RPMI7951 (cell line): Measurements from ENCODE around the gene MMD2. TPM values are rescaled to one million over a fixed set of nuclear protein-coding genes. Genes with fewer than 3 reads are reported as not detected.

ENCODE experiments used
- DNase-seq: peaks from one replicate; pipeline ENCODE4 v3.0.0-alpha.2; 2012; ENCODE audit warnings: low read depth
- total RNA-seq: library from RNA; depleted of rRNA; stranded (reverse); fragments of >200 nt; shearing (Covaris generic); gene quantifications from 2 replicates; pipeline ENCODE4 v1.2.3, GENCODE V29; 2014

The MMD2 gene
- total RNA-seq, 1 experiment from 2014 or later, result not detected

GRCh38 chr7:4959306-4959705 is 319 bp upstream of the MMD2 start:
- no peak for DNase-seq

GRCh38 chr7:4957847-4958476 is 1.0 kb downstream of the MMD2 start:
- DNase-seq, result no peak

- DNase-seq, result peak; percentile 36
These were observed 6.9 kb downstream of the MMD2 start for GRCh38 chr7:4951903-4952636.

- DNase-seq, result no peak
These were observed 7.7 kb downstream of the MMD2 start for GRCh38 chr7:4951304-4951703.

- DNase-seq, result no peak
These were observed 10.6 kb downstream of the MMD2 start for GRCh38 chr7:4948402-4948801.

- no peak for DNase-seq
These were observed 13.0 kb downstream of the MMD2 start for GRCh38 chr7:4945949-4946348.

- no peak for DNase-seq
These were observed 14.0 kb downstream of the MMD2 start for GRCh38 chr7:4944939-4945338.

- no peak for DNase-seq
These were observed 15.7 kb downstream of the MMD2 start for GRCh38 chr7:4943297-4943696.

- DNase-seq, result no peak
These were observed 18.8 kb downstream of the MMD2 start for GRCh38 chr7:4939971-4940728.

GRCh38 chr7:4937411-4937810 is 21.6 kb downstream of the MMD2 start:
- DNase-seq, result no peak

- DNase-seq, result no peak
These were observed 24.5 kb downstream of the MMD2 start for GRCh38 chr7:4934419-4935025.

GRCh38 chr7:4931943-4932342 is 27.0 kb downstream of the MMD2 start:
- peak; percentile 22 for DNase-seq

- DNase-seq, result no peak
These were observed 30.0 kb downstream of the MMD2 start for GRCh38 chr7:4929005-4929404.

GRCh38 chr7:4928445-4928844 is 30.5 kb downstream of the MMD2 start:
- DNase-seq, result no peak

GRCh38 chr7:4919969-4920766 is 38.8 kb downstream of the MMD2 start:
- no peak for DNase-seq

GRCh38 chr7:4916113-4916512 is 42.9 kb downstream of the MMD2 start:
- no peak for DNase-seq

GRCh38 chr7:4911111-4911828 is 47.7 kb downstream of the MMD2 start:
- no peak for DNase-seq

- DNase-seq, result no peak
These were observed 52.3 kb downstream of the MMD2 start for GRCh38 chr7:4906682-4907081.

GRCh38 chr7:4905171-4905570 is 53.8 kb downstream of the MMD2 start:
- no peak for DNase-seq

GRCh38 chr7:4904346-4904745 is 54.6 kb downstream of the MMD2 start:
- DNase-seq, result no peak

GRCh38 chr7:4895766-4896165 is 63.2 kb downstream of the MMD2 start:
- no peak for DNase-seq
